Hematopoietic multipotent progenitor cell (in vitro differentiated cells): ENCODE measurements around the gene KLHL29. TPM values are rescaled to one million over a fixed set of nuclear protein-coding genes. Genes with fewer than 3 reads are reported as not detected.

ENCODE experiments used
- DNase-seq, 3 donors: peaks; one replicate each; pipeline ENCODE4 v3.0.0-alpha.2; 2011 to 2015; ENCODE audit warnings: low read depth in 2 of 3, low spot score in 2 of 3
- total RNA-seq: library from RNA; depleted of rRNA; stranded (reverse); fragments of >200 nt; gene quantifications from one replicate; pipeline ENCODE4 v1.2.3, GENCODE V29; 2012

The KLHL29 gene
- total RNA-seq, 1 donor, result under 0.01 TPM

DNA sequence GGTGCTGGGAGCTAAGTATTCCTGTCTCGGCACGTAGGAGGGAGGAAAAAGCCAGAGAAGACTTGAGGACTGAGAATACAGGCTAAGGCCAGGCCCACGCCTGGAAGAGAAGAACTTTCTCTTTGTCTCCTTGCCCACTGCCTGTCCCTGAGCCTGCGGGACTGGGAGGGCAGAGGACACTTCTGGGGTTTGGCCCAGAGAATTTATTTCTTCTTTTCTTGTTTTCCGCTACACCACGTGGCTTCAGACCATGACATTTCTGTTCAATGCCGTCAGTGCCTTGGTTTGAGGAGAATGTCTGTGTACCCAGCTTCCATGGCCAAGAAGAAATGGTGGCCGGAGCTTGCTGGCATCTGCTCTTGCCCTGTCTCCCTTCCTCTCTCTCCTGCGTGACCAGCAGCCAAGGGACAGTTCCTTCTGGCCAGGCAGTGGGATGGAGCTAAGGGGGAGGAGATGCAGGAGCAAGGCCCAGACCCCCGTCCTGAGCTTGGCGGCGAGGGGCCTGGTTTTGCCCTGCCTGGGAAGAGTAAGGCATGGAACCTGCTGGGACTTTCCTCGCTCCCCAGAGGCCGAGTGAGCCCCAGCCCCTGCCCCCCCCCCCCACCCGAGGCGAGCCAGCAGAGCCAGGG lies 140.3 kb downstream of the KLHL29 start:
- no peak for DNase-seq

DNA sequence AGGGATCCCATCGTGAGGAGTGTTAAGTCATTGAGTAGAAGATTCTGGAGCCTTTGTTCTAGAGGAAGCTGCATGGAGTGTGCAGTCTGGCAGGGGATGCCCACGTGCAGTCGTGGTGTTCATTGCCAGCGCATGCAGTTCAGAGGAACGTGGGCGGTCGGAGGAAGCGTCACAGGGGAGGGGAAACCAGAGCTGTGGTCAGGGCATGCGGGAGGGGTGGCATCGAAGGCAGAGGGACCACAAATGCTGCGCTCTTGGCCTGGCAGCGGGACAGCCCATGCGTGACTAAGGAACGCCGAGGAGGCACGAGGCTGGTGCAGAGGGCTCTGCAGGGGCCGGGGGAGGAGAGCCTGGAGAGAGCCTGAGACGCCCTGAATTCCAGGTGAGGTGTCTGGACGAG lies 141.1 kb downstream of the KLHL29 start:
- no peak for DNase-seq

DNA sequence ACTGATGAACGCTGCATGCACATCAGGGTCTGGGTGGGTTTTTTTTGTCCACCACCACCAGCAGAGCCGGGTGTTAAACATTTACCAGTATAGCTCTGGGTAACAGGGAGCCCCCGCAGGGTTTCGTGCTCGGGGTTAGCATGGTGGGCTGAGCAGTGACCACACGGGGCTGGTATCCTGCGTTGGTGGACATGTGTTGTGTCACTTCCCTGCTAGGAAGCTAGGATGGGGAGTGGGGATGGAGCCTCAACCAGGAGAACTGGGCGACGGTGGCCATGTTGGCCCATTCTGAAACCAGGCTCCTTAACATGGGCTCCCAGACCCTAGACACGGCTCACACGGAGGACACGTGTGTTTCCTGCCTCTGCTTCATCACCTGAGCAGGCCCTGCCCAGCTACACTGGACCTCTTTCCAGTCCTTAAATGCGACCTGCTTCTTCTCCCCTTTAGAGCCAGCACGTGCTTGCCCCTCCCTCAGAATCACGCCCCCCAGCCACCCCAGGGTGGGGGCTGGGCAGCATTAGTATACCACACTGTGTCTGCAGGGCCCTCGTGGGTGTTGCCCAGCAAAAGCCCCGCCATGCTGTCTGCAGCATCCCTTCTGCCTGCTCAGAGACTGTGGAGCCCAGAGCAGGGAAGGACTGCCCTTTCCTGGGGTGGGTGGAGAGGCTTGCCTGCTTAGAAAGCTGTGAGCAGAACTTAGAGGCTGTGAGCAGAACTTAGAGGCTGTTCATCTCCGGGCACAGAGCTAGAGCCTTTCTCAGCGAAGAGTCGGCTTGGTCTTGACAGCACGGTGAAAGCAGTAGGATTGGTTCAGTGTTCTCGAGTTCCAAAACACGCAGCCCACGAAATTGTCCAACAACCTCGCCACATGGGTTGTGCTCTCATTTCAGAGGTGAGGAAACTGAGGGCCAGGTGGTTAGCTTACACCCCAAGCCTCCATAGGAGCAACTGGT lies 142.1 kb downstream of the KLHL29 start:
- no peak for DNase-seq

DNA sequence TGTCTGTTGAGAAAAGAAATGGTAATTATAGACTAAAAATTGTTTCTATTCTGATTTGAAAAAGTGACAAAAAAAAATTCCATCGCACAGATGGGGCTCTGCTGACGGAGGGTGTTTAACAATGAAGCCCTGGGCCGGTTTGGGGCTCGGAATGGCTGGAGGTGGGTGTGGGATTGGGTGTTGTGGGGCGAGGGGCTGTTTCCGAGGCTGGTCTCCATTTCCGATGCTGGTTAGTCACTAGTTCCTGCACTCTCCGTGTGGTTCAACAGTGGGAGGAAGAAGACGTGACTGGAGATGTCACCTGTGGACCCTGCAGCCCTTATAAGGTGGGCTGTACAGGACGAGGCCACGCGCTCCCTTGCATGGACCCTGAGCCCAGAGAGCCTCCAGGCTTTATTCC lies 143.2 kb downstream of the KLHL29 start:
- no peak for DNase-seq

DNA sequence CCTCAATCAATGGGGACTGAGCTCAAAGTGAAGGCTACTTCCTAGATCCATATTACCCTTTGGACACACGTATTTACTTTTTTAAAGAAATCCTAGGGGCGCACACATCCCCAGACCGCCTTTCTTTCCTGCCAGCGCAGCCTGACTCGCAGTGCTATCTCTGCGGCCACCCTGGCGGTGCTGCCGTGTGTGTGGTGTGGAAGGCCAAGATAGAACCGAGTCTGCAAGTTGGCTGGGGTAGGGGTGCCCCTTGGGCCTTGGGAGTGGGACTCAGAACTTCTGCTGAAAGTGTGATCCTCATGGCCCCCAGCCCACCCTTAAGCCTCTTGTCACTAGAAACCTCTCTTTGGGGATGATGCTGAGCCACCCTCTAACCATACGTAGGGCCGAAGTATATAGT lies 143.7 kb downstream of the KLHL29 start:
- DNase-seq, result no peak

DNA sequence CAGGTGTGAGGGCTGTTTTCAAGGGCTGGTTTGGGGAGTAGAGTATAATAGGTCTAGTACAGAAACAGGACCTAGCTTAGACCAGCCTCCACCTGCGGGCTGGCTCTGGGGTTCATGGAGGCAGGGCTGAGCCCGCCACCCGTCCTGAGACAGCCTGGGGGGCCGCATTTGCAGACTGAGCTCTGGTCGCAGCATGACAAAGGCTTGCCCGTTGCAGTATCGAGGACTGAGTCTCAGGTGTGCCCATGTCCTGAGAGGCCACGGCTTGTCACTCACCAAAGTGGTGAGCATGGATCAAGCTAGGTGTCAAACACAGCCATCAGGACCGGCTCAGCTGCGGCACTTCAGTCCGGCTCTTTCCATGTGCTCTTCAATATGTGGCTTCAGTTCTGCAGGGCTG lies 144.7 kb downstream of the KLHL29 start:
- DNase-seq, result no peak

DNA sequence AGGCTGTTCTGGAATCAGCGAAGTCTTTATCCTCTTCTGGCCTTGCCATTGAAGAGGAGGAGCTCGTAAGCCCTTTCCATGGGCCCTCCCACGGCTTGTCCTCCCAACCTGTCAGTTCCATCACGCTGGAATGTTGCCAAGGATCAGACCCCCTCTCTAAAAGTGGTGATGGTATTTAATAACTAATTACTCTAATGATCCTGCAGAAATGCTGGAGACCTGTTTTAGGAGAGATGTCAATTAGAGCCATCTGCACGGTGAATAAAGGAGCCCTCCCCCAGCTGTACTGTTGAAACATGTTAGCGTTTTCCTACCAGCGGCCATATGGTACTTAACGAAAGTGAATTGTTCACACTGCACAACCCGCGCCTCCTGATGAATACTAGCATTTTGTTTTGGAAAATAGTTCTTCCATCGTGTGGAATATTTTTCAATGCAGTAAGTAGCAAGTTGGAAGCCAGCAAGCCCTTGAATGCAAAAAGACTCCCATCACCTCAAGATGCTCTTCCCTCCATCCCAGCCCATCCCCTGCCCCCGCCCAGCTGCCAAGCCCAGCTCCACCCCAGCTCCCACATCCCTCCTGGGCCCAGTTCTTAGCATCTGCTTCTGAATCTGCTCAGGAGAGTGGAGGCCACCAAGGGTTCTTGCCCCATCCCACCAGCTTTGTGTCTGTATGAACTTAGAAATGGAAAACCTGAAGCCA lies 145.4 kb downstream of the KLHL29 start:
- no peak for DNase-seq

DNA sequence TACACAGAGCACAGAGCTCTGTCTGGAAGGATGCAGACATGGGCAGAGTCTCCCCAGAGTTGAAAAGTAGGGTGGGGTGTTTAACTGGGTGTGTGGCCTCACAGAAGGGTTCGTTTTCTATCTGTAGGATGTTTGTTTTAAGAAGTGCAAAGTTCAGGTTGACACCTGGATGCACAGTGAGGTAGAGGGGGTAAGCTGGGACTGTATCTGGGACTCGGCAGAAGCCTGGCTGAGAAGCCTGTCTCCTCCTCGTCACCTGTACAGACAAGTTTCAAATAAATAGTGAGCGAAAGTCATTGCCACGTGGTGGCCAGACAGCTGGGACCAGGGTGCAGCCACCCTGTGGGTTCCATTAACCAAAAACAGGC lies 145.9 kb downstream of the KLHL29 start:
- no peak for DNase-seq

DNA sequence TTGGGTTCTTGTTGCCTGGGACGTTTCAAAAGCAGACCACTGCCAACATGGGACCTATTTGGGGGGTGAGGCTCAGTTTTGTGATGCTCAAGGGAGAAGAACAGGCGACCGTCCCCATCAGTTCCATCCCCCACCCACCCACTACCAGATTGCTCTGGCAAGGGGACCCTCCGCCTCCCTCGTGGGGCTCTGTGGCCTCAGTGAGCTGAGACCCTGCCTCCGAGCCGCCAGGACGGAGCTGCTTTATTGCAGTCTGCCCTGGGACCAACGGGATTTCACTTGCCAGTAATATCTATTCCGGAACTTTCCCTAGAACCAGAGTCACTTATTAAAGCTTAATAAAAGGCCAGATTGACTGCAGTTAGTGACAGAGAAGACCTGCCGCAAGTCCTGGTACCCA lies 146.3 kb downstream of the KLHL29 start:
- DNase-seq, result no peak

DNA sequence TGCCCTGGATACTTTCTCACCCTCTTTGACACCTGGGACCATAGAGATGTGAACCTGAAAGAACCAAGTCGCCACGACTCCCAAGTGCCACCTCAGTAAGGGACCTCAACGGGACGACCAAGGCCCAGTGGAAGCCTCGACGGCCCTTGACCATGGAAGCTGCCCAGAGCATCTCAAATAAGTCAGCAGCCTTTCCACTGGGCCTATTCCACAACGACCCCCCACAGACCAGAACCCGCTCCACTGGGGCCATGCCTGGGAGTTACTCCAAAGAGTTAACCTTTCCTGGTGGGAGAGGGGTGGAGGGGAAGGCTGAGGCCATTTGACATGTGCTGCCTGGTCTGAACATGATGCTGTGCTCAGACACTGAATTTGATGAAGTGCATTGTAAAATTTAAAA lies 146.9 kb downstream of the KLHL29 start:
- DNase-seq, result no peak

DNA sequence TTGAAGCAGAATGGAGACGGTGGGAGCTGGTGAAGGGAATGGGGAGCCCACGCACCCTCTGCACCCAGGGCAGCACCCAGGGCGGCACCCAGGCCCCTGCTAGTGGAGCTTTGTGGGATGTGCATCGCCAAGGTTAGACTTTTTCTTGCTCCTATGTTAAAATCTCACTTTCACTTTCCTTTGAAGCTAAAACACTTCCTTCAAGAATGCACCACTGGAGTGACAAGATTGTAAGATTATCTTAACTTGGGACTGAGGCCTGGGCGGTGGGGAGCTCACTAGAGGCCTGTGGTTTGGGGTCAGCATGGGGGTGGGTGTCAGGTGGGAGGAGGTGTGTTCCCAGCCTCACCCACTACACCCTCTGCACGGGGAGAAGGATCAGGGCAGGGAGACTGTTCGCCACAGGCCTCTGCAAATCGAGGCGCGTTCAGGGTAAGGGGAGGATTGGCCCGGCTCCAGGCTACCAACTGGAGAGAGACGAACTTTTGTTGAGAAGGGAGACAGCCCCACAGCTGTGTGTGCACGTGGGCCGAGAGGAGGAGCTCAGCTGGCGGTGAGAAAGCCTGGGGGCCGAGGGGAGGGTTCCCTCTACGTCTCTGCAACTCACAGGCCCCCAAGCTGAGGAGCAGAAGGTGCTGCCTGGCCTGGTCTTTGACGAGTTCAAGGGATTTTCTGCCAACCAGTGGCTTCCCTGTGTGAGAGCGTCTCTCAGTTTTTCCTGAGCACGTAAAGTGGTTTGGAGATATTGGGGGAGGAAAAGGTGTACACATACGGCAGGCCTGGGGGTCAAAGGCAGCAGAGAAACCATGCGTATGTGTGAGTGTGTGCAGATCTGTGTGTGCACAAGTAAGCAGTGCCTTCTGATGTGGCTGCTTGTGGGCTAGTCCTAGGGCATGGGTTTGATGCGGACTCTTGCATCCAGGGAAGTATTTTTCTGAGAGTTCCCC lies 147.7 kb downstream of the KLHL29 start:
- peak in 2 of 3 donors; percentile 14 to 36 for DNase-seq

DNA sequence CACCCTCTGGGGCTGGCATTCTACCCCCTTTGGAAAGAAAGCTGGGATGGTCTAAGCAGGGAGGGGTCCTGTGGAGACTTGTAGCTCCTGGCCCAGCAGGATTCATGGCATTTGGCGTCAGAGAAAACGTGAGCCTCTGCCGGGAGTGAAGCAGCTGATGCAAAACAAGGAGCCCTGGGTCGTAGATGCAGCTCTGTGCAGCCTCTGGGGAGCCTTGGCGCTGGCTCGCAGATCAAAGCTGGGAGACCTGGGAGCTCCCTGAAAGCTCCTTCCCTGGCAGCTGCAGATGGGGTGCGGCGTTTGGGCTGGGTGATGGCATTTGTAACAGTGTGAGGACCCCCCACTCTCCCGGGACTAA lies 148.3 kb downstream of the KLHL29 start:
- DNase-seq, result no peak

DNA sequence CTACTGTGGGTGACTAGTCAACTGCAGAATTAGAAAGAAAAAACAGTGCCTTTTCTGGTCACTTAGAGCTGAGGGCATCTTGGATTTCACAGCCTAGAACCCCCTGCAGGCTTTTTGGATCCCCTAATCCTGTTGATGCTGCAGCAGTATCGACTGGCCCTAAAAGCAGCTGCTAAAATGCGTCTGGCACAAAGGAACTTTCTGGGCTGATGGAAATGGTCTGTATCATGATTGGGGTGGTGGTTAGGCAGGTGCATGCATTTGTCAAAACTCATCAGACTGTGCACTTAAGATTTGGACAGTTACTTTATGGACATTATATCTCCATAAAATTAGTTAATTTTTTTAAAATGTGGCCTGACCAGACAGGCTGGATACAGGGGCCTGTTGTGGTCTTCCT lies 149.8 kb downstream of the KLHL29 start:
- no peak for DNase-seq

DNA sequence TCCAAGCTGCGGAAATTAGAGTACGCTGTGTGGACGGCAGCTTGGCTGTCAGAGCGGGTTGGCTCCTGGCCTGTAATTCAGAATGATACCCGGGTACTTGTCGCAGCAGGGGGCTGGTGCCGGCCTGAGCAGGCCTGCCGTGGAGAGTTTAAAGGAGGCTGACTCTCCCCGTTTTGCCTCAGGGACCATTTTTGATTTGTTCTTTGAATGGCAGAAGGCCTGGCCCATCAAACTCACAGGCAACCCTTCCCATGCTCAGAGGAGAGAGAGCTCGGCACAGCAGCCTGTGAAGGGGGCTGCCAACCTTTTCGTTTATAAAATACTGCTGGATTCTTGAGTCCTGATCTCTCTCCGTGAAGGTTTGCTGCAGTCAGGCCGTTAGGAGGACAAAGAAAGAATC lies 151.3 kb downstream of the KLHL29 start:
- no peak for DNase-seq

DNA sequence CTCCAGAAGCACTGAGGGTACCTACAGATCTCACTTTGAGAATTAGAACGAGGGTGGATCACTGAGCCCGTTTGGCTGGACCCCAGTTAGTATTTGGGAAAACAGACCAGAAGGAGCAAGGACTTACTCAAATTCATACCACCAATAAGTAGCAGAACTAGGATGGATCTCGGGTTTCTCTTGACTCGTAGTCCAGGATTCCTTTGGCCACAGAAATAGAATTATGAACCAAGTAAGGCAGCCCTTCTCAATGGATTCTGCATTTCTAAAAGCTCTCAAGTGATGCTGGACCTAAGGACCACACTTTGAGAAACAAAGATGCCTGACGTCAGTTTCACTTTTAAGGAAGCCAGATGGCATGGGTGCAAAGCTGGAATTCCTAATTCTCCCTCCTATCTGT lies 153.0 kb downstream of the KLHL29 start:
- DNase-seq, result no peak

DNA sequence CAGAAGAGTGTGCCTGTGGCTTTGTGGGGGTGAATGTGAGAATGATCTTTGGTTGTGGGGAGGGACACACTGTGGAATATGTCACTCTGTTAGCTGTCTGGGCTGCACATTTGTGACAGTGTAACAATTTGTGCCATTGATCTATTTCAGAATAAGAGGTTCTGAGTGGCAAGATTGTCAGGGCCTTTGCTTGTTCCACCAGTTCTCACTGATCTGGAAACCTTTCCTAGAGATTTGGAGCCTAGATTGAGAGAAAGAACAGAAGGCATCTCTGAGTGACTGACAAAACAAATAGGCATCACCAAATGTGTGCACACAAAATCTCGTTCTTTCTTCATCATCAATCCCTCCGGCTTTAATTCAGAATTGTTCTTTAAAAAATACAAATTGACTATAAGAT lies 153.6 kb downstream of the KLHL29 start:
- no peak for DNase-seq

DNA sequence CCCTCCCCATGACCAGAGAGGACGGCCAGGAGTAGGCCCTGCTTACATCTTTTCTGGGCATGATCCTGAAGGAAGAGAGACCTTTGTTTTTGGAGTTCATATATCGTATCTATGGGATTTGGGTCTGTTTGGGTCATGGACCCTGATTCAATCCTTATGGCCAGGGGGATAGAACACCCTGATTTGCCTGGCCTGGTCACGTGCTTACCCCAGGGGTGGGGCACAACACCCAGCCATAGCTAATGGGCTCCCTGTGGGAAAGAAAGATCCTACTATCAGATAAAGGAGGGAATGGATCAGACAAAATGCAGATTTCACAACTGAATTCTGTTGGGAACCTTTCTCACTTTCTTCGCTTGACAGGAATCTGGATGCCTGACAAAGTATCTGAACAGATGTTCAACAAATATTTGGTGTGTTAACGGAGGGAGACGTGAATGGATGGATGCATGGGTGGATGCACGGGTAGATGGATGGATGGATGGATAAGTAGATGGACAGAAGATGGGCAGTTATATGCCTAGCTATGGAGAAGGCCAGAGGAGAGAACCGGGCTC lies 155.9 kb downstream of the KLHL29 start:
- DNase-seq, result no peak

DNA sequence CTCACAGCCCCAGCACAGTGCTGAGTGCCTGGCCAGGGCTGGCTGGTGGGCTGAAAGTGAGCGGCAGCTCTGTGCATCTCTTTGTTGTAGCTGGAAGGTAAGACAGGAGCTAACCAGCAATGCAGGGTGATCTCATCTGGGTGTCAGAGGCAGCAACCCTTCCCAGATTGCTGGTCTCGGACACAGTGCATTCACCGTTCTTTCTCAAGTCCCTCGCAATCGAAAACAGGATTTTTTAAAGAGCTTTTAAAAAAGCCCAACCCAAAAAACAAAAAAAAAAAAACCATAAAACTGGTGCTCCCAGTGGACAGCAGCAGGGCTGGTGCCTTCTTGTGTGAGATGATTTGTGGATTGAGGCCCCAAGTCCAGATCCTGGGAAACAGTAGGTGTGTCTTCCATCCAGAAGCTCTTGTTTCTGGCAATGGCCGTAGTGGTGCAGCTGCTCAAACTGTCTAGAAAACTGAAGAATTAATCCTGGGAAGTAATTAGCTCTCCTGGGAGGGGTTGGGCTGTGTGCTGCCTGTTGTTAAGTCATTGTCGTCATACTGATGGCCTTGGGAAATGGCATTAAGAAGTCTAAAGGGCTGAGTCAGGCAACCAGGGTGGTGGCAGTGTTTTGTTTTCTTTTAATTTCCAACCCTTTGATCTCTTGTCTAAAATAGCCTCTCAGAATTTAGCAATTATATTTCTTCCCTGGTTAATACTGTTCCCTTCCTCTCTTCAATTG lies 156.7 kb downstream of the KLHL29 start:
- no peak for DNase-seq

DNA sequence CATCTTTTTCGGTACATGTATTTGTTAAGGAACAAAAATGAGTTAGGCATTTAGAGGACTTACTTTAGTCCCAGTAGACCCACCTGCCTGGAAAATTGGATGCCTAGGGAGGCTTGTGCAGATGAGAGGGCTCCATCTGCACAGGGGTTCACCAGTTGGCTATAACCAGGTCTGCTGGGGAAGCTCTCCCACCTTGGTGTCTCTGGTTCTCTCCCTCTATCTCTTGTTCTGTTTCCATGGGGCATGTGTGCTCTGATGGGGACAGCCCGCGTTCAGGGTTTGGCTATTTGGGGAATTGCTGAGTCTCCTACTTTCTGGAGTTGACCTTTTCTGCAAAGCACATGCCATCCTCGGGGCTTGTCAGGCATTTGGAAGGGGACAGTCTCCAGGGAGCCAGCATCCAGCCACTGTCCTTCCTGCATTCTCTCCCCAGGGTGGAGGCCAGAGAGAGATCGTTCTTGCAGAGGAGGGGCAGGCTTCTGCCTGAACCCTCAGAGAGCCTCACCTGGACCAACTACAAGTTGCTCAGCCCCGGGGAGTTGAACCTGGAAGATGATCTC lies 157.3 kb downstream of the KLHL29 start:
- DNase-seq, result no peak
